ENCODE results near the gene OGFOD3.

OGFOD3 gene

DNA sequence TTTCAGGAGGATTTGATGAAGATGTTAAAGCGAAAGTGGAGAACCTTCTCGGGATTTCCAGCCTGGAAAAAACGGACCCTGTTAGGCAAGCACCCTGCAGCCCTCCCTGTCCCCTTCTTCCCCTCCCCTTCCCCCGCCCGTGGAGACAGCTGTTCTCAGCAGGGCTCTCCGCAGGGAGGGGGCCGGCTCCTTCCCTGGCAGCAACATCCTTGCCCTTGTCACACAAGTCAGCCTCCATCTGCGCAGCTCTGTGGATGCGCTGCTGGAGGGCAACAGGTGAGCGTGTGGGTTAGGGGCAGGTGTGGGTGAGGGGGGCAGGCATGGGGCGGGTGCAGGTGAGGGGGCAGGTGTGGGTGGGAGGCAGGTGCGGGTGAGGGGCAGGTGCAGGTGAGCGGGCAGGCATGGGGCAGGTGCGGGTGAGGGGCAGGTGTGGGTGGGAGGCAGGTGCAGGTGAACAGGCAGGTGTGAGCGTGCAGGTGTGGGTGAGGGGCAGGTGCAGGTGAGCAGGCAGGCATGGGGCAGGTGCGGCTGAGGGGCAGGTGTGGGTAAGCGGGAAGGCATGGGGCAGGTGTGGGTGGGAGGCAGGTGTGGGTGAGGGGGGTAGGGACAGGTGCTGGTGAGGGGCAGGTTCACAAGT lies 22.7 kb upstream of the OGFOD3 start:
- H3K4me3 ChIP-seq (ENCODE audit: low read depth, low read length) = no peak overlapping the region
- TF ChIP-seq, protein P1, sequence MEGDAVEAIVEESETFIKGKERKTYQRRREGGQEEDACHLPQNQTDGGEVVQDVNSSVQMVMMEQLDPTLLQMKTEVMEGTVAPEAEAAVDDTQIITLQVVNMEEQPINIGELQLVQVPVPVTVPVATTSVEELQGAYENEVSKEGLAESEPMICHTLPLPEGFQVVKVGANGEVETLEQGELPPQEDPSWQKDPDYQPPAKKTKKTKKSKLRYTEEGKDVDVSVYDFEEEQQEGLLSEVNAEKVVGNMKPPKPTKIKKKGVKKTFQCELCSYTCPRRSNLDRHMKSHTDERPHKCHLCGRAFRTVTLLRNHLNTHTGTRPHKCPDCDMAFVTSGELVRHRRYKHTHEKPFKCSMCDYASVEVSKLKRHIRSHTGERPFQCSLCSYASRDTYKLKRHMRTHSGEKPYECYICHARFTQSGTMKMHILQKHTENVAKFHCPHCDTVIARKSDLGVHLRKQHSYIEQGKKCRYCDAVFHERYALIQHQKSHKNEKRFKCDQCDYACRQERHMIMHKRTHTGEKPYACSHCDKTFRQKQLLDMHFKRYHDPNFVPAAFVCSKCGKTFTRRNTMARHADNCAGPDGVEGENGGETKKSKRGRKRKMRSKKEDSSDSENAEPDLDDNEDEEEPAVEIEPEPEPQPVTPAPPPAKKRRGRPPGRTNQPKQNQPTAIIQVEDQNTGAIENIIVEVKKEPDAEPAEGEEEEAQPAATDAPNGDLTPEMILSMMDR (IDR thresholded peaks at IDR 0.05; ENCODE audit: borderline replicate concordance, insufficient read depth, low read depth, low read length) = no peak

DNA sequence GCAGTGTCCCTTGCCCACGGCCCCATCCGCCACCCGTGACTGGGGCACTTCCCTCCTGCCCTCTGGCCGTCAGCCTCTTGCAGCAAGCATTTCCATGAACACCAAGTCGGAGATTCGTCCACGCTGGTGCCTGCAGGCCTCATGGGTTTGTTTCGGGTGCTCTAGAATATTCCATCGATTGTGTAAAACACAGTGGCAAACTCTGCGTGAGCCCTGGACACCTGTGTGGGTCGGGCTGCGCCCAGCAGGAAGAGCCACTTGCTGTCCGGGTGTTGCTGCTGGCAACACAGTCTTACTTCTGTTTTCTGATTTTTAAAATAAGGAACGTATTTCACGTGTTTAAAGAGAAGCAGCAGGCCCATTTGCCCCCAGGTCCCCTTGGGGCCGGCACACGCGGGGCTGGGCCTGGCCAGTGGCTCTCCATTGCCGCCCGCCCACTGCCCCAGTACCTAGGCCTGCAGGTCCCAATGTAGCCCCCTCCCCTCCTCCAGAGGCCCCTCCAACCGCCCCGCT lies 22.1 kb upstream of the OGFOD3 start:
- no peak overlapping the region for H3K4me3 ChIP-seq (ENCODE audit: low read depth, low read length)
- TF ChIP-seq, protein P1 (IDR thresholded peaks at IDR 0.05; ENCODE audit: borderline replicate concordance, insufficient read depth, low read depth, low read length) = no peak

DNA sequence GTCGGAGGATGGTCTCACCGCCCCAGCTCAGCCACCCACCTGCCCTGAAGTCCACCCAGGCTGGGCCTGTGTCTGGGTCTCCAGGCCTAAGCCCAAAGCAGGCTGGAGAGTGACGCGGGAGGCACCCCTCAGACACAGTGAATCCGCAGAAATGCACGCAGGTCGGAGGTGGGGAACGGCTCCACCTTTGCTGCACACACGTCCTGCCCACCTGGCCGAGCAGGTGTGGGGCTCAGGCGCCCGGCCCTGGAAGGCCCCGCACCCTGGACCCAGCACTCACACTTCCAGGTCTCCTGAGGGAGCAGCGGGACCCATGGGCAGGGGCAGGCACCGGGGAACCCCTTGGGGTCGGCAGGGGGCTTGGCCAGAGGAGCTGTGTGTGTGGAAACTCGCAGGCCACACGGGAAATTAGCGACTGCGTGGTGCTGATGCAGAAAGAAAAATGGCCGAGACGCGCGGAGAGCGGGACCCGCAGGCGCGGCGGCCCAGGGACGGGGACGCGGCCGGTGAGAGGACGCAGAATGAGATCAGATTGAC lies 21.5 kb upstream of the OGFOD3 start:
- H3K4me3 ChIP-seq (ENCODE audit: low read depth, low read length) = no peak overlapping the region
- TF ChIP-seq, protein P1 (IDR thresholded peaks at IDR 0.05; ENCODE audit: borderline replicate concordance, insufficient read depth, low read depth, low read length) = no peak

DNA sequence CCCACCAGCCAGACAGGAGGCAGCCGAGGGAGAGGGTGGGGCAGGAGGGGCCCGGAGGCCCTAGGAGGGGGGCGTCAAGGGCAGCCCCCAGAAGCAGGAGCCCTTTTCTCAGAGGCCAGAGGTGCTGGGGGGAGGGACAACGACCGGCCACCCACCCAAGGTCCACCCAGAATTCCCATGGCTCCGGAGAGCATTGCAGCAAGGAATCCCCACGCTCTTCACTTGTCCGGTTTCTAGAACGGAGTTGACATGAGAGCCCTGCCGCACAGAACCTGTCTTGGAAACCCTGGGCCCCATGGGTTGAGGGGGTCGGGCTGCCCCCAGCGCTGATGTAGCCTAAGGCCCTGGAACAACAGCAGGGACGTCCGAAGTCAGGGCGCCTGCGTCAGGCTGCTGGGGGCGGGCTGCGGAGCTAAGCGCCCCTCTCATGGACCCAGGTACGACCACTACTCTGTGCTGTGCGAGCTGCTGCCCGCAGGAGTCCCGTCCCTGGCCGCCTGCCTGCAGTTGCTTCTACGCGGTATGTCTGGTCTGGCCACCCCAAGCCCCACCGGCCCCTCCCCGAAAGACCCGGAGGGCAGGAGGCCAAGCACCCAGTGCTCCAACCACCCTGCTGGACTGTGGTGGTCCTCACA lies 20.9 kb upstream of the OGFOD3 start:
- H3K4me3 ChIP-seq (ENCODE audit: low read depth, low read length) = no peak overlapping the region
- TF ChIP-seq, protein P1 (IDR thresholded peaks at IDR 0.05; ENCODE audit: borderline replicate concordance, insufficient read depth, low read depth, low read length) = no peak

DNA sequence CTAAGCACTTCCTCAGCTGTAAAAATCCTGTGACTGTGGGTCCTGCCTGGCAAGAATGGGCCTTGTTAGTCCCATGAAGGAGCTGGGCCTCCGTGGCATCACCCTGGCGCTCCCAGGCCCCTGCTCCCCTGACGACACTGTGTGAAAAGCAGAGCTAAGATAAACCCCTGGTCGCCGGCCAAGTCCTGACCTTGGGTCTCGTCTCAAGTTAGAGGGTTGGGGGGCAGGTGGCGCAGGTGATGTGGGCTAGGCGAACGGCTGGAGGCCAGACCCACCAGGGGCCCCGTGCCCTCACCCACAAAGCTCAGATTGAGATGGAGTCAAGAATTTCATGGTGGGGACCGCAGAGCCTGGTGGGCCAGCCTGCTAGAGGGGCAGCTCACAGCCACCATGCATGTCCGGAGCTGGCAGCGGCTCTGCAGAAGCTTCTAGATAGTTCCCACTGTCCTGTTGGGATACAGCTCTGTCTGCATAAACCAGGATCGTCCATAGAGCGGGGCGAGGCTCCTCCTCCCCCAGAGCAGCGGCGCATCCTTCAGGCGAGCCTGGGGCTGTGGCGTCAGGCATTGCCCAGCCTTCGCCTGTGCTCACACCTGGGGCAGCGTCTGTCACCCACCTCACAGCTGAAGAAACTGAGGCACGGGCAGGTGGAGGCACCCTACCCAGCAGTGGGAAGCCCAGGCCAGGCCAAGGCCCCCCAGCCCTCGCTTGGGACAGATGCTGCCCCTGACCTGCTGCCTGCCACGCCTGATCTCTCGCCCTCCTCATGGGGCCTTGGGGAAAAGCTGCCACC lies 20.2 kb upstream of the OGFOD3 start:
- TF ChIP-seq, protein P1 (IDR thresholded peaks at IDR 0.05; ENCODE audit: borderline replicate concordance, insufficient read depth, low read depth, low read length) = no peak

DNA sequence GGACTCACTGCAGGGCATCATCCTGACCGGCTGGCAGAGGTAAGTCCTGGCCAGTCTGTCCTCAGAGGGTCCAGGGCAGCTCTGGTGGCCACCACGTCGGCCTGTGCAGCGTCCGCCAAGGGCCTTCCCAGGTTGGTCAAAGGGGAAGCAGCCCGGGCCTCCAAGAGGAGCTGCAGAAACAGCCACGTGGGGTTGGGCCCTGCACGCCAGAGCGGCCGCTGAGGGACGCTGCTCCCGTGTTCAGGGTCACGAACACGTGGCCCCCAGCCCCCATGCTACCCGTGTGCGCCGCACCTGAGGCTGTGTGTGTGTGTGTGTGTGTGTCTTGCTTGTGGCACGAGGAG lies 18.9 kb upstream of the OGFOD3 start:
- TF ChIP-seq, protein P1 (IDR thresholded peaks at IDR 0.05; ENCODE audit: borderline replicate concordance, insufficient read depth, low read depth, low read length) = no peak
- no peak overlapping the region for H3K4me3 ChIP-seq (ENCODE audit: low read depth, low read length)

More for the DNA sequence above, 20.2 kb upstream of the OGFOD3 start:
- H3K4me3 ChIP-seq (ENCODE audit: low read depth, low read length) = no peak overlapping the region

Measured in GM12875 (cell line).